Measurements from ENCODE around the gene PRSS22. TPM values are rescaled to one million over a fixed set of nuclear protein-coding genes. Genes with fewer than 3 reads are reported as not detected.

Gene PRSS22
- total RNA-seq, 1 experiment from 2014 or later, result 36.9 TPM

GRCh38 chr16:2819939-2820835, 37.8 kb downstream of the PRSS22 start:
- POLR2A ChIA-PET (ENCODE audit: unreplicated experiment), result no interaction called here

DNA sequence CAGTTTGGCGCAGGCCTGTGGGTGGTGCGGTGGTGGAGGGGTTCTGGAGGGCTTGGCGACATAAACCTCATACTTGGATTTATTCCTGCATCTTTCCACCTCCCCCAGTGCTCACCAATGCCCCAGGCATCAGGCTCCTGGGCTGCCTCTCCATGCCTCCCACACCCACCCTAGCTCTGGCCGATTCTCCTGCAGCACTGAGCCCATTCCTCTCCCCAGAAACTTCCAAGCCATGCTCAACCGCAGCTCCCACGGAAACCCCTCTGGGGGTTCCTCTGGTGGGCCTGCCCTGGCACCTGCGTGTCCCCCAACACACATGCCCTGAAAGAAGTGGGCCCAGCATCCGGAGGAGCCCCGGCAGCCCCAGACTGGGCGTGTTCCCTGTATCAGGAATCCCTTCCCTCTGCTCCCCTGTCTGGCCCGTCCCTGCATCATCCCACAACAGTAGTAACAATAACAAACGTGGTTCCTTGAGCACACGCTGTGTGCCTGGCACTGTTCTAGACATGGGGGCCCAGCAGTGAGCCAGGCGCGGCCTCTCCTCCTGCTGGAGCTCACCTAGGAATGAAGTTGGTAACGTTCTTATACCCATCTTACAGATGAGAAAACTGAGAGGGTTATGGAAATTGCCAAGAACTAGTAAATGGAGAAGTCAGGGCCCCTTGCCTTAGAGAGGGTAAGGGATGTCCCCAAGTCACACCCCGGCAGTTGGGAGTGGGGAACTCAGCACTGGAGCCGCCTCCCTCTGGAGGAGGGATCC, 38.6 kb downstream of the PRSS22 start:
- Histone ChIP-seq H3K79me2 (ENCODE audit: low read length) (no peaks in the 10 kb centered on the region), H3K4me2 (ENCODE audit: low read length) (no peak overlapping the region), H3K36me3 (ENCODE audit: low read depth, low read length) (no peaks in the 10 kb centered on the region), H3F3A (ENCODE audit: low read length, unreplicated experiment) (no peaks in the 10 kb centered on the region), H3K9me3 (ENCODE audit: low read length) (no peaks in the 10 kb centered on the region), H3K27me3 (ENCODE audit: low read length) (no peaks in the 10 kb centered on the region), H3K4me3 (ENCODE audit: low read length) (no peak overlapping the region), H3K4me1 (ENCODE audit: insufficient read depth, low read length) (no peaks in the 10 kb centered on the region), H2AFZ (ENCODE audit: low read length) (no peak overlapping the region), H3K27ac (ENCODE audit: low read length) (no peak overlapping the region), H3K9ac (ENCODE audit: low read length) (no peak overlapping the region), H4K20me1 (ENCODE audit: low read length) (no peaks in the 10 kb centered on the region), H3K9me2 (replicated peaks; ENCODE audit: low read length) (no peaks in the 10 kb centered on the region)
- no peak for TF ChIP-seq EZH2 (IDR thresholded peaks at IDR 0.05; ENCODE audit: low read length, unreplicated experiment)
- no peak for TF ChIP-seq EZH2phosphoT487 (IDR thresholded peaks at IDR 0.05; ENCODE audit: borderline replicate concordance, low read length)
- TF ChIP-seq CTCF (conservative IDR thresholded peaks at IDR 0.05; ENCODE audit: low read depth, low read length), result no peak
- BruUV-seq (replicated peaks), result no TSS peak
- DNase-seq (no peak), ATAC-seq (no peak)
- ChIA-PET POLR2A (ENCODE audit: unreplicated experiment) (no interaction called here), CTCF (no interaction called here)
- intact Hi-C loops (cut with micrococcal nuclease), result no loop called here

More at GRCh38 chr16:2819939-2820835, 37.8 kb downstream of the PRSS22 start:
- TF ChIP-seq EZH2 (IDR thresholded peaks at IDR 0.05; ENCODE audit: low read length, unreplicated experiment) (no peak), EZH2phosphoT487 (IDR thresholded peaks at IDR 0.05; ENCODE audit: borderline replicate concordance, low read length) (no peak), CTCF (conservative IDR thresholded peaks at IDR 0.05; ENCODE audit: low read depth, low read length) (no peak)
- Histone ChIP-seq H3K4me2 (ENCODE audit: low read length) (no peak overlapping the region), H3K27ac (ENCODE audit: low read length) (no peak overlapping the region), H3K27me3 (ENCODE audit: low read length) (no peaks in the 10 kb centered on the region), H3K4me1 (ENCODE audit: insufficient read depth, low read length) (no peaks in the 10 kb centered on the region), H3K9ac (ENCODE audit: low read length) (no peak overlapping the region), H2AFZ (ENCODE audit: low read length) (no peak overlapping the region), H3K36me3 (ENCODE audit: low read depth, low read length) (no peaks in the 10 kb centered on the region), H3K79me2 (ENCODE audit: low read length) (no peaks in the 10 kb centered on the region), H3K4me3 (ENCODE audit: low read length) (no peak overlapping the region), H4K20me1 (ENCODE audit: low read length) (no peaks in the 10 kb centered on the region), H3K9me3 (ENCODE audit: low read length) (no peaks in the 10 kb centered on the region), H3K9me2 (replicated peaks; ENCODE audit: low read length) (no peaks in the 10 kb centered on the region), H3F3A (ENCODE audit: low read length, unreplicated experiment) (no peaks in the 10 kb centered on the region)
- no TSS peak for BruUV-seq (replicated peaks)
- DNase-seq, result no peak
- ATAC-seq, result no peak
- intact Hi-C loops (cut with micrococcal nuclease), result loop anchor here (10.0 kb wide), 1 partner anchor 45 kb away; the partner anchor contains the start of gene ELOB
- CTCF ChIA-PET, result no interaction called here
